T-cell (primary cell): ENCODE results near the gene RIMKLB. TPM values are rescaled to one million over a fixed set of nuclear protein-coding genes. Genes with fewer than 3 reads are reported as not detected.

Experiments
- ATAC-seq, 4 experiments: fragments of 200-7000 bp in 3 of 4; fragments of 150-1000 bp in 1 of 4; cut with Tn5 transposase; replicated peaks in 1 of 4; 1 replicate in 3 of 4; 2 replicates in 1 of 4; pipeline ENCODE4 v1.10.0; 2021; ENCODE audit warnings: moderate library complexity in 3 of 4, mild to moderate bottlenecking in 2 of 4, moderate number of reproducible peaks in 1 of 4
- CTCF ChIA-PET, 2 donors: fragments of 300-600 bp; sonication (Branson Sonifier 250); formaldehyde crosslinking; loops; one replicate each; lab custom pipeline; 2022; ENCODE audit warnings: antibody characterized with exemption in 2 of 2; lab: Charles Lee
- POLR2A ChIA-PET, 2 donors: fragments of 300-600 bp; sonication (Branson Sonifier 250); formaldehyde crosslinking; loops; one replicate each; lab custom pipeline; 2022; ENCODE audit warnings: antibody characterized with exemption in 2 of 2; lab: Charles Lee
- DNase-seq, 35 experiments: peaks; one replicate each; pipeline versions ENCODE4 v3.0.0 to v3.0.0-alpha.2; 2013 to 2023
- H3K27ac ChIP-seq: one replicate; pipeline ENCODE4 v1.5.1; 2013; ENCODE audit warnings: low read length
- H3K27me3 ChIP-seq, 2 experiments: replicated peaks in 1 of 2; 1 replicate in 1 of 2; 2 replicates in 1 of 2; pipeline versions ENCODE4 v1.6.1 to v1.7.0; 2013; ENCODE audit warnings: low read length in 1 of 2, mixed read lengths in 1 of 2; ENCODE audit not compliant: control insufficient read depth in 2 of 2, insufficient read depth in 2 of 2; ENCODE audit errors: extremely low read depth in 1 of 2
- H3K36me3 ChIP-seq, 2 donors: 1 replicate in 1 of 2; 2 replicates in 1 of 2; pipeline versions ENCODE4 v1.6.1 to v1.7.0; 2013; ENCODE audit warnings: low read length in 1 of 2; ENCODE audit not compliant: control insufficient read depth in 2 of 2, insufficient read depth in 1 of 2; ENCODE audit errors: extremely low read depth in 1 of 2
- H3K4me1 ChIP-seq, 2 experiments: 1 replicate in 1 of 2; 2 replicates in 1 of 2; pipeline versions ENCODE4 v1.6.1 to v1.7.0; 2013; ENCODE audit warnings: low read length in 2 of 2, mixed read lengths in 1 of 2; ENCODE audit not compliant: insufficient read depth in 2 of 2, control insufficient read depth in 1 of 2; ENCODE audit errors: extremely low read depth in 1 of 2
- H3K4me3 ChIP-seq, 2 donors: 1 replicate in 1 of 2; 2 replicates in 1 of 2; pipeline versions ENCODE4 v1.5.1 to v1.7.0; 2013; ENCODE audit warnings: mild to moderate bottlenecking in 2 of 2, low read length in 1 of 2, moderate library complexity in 1 of 2; ENCODE audit not compliant: control insufficient read depth in 1 of 2; ENCODE audit errors: extremely low read depth in 1 of 2
- H3K9me3 ChIP-seq: 2 replicates; pipeline ENCODE4 v1.7.0; 2013
- H3K27ac Mint-ChIP-seq, 2 donors: one replicate each; pipeline ENCODE4 v1.8.0; 2020 to 2021; ENCODE audit warnings: mild to moderate bottlenecking in 2 of 2, mixed read lengths in 2 of 2
- H3K27me3 Mint-ChIP-seq, 2 donors: one replicate each; pipeline ENCODE4 v1.8.0; 2021 to 2022; ENCODE audit warnings: mixed read lengths in 2 of 2
- H3K36me3 Mint-ChIP-seq: one replicate; pipeline ENCODE4 v1.8.0; 2021; ENCODE audit warnings: mixed read lengths
- H3K4me1 Mint-ChIP-seq, 3 donors: one replicate each; pipeline ENCODE4 v1.8.0; 2020 to 2022; ENCODE audit warnings: mixed read lengths in 3 of 3, mild to moderate bottlenecking in 1 of 3
- H3K4me3 Mint-ChIP-seq, 3 donors: one replicate each; pipeline ENCODE4 v1.8.0; 2020 to 2022; ENCODE audit warnings: mild to moderate bottlenecking in 3 of 3, mixed read lengths in 3 of 3, moderate library complexity in 3 of 3
- H3K9me3 Mint-ChIP-seq, 3 donors: one replicate each; pipeline ENCODE4 v1.8.0; 2020 to 2022; ENCODE audit warnings: mixed read lengths in 3 of 3
- WGBS: methylation state at CpG from one replicate; pipeline ENCODE4 v1.1.5; 2013; ENCODE audit warnings: missing lambda C conversion rate; ENCODE audit not compliant: insufficient coverage; 5-methylcytosine and 5-hydroxymethylcytosine counted together
- total RNA-seq, 35 experiments: library from RNA in 6 of 35; stranded (reverse) in 6 of 35; fragments of 120-200 nt in 1 of 35; gene quantifications; one replicate each; pipeline versions ENCODE4 v1.2.1 to v1.2.4 and lab custom pipeline; 2013 to 2026

The RIMKLB gene
- total RNA-seq, 5 donors from 2014 or later (not counting 1 experiment from before 2014, with no cell fraction given) = 14.3 to 28.0 (median 23.0) TPM

DNA sequence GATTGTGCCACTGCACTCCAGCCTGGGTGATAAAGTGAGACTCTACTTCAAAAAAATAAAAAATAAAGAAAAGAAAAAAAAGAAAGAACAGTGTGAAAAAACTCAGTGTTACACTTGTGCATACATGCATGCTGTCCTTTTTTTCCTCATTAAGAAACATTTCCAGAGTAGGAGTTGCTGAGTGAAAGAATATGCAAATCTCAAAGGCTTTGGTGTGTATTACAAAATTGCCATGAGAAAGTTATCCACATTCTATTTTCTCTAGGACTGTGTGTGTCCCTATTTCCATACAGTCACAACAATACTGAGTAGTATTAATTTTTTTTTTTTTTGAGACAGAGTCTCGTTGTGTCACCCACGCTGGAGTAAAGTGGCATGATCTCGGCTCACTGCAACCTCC is 123.8 kb downstream of the RIMKLB start:
- H3K4me1 Mint-ChIP-seq = no peaks in the 10 kb centered on the region
- ChIA-PET CTCF (no interaction called here), POLR2A (no interaction called here)
- Histone ChIP-seq H3K27me3 (peaks cover 0 to 3% of the 10 kb centered on the region in 2 experiments), H3K27ac (no peak overlapping the region), H3K4me1 (no peaks in the 10 kb centered on the region), H3K9me3 (no peaks in the 10 kb centered on the region), H3K36me3 (no peaks in the 10 kb centered on the region), H3K4me3 (no peak overlapping the region)
- DNase-seq (no peak), ATAC-seq (no peak)
- H3K4me3 Mint-ChIP-seq = no peak overlapping the region
- no peak overlapping the region for H3K27ac Mint-ChIP-seq
- no peaks in the 10 kb centered on the region for H3K27me3 Mint-ChIP-seq
- WGBS = no CpG with 5 or more reads among the region's 3 CpGs
- no peaks in the 10 kb centered on the region for H3K9me3 Mint-ChIP-seq
- no peaks in the 10 kb centered on the region for H3K36me3 Mint-ChIP-seq

DNA sequence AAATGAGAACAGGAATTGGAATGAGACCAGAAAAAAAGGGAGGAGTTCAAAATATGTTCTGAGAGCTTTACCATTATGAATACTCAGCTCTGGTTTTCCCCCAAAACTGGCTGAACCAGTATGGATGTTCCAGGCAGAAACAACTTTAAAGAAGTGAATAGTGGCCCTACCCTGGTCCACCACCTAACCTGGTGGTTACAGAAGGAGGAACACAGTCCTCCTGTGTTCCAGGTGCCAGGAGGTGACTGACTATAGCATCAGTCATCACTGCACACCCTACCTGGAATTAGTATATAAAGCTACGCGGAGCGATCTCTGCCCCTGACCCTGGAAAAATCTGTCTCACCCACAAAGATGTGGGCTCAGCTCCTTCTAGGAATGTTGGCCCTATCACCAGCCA is 124.5 kb downstream of the RIMKLB start, which contains the start of gene A2ML1:
TSS of gene A2ML1 (plus strand) at position 324 of the 400 bp plus-strand sequence. CDS start at position 355, 31 bp downstream.
- Histone ChIP-seq H3K4me1 (no peaks in the 10 kb centered on the region), H3K27ac (no peak within 1 kb of the TSS), H3K9me3 (no peaks in the 10 kb centered on the region), H3K4me3 (no peak within 1 kb of the TSS), H3K27me3 (peaks cover 0 to 8% of the 10 kb centered on the region in 2 experiments), H3K36me3 (no peaks in the 10 kb centered on the region)
- WGBS = 94% methylated on average over 3 of the region's 3 CpGs
- Mint-ChIP-seq H3K36me3 (no peaks in the 10 kb centered on the region), H3K9me3 (no peaks in the 10 kb centered on the region), H3K27me3 (peaks cover 2 to 4% of the 10 kb centered on the region in 2 donors), H3K4me1 (no peaks in the 10 kb centered on the region), H3K4me3 (no peak within 1 kb of the TSS), H3K27ac (no peak within 1 kb of the TSS)
- ChIA-PET POLR2A (no interaction called here), CTCF (no interaction called here)
- DNase-seq (no peak), ATAC-seq (no peak)

DNA sequence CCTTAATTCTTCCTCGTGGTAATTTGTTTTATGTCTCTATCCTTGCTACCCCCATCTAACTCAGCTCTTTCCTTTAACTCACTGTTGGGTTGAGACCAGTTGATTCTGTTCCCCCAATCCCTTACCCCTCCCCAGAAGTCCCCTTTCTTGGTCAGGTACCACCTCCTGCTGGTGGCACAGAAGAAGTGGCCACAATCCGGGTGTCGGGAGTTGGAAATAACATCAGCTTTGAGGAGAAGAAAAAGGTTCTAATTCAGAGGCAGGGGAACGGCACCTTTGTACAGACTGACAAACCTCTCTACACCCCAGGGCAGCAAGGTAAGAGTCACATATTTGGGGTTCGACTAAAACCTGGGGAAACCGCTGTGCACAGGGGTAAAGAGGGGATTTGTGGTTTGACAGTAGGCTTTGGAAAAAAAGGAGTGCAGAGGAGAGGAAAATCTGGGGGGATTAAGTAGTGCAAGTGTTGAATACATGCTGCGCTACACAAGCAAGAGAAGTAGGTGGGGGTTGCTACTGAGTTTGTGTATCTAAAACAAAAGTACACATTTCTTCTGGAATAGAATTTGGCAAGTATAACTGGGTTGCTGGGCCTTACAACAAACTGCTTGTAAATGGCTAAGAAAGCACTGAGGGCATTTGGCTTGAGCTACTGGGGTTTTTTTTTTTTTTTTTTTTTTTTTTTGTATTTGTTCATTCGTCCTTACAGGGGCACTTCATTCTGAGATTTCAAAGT is 125.9 kb downstream of the RIMKLB start:
- Mint-ChIP-seq H3K4me1 (no peaks in the 10 kb centered on the region), H3K9me3 (no peaks in the 10 kb centered on the region), H3K36me3 (no peaks in the 10 kb centered on the region), H3K27me3 (peaks cover 4% of the 10 kb centered on the region in 2 donors), H3K4me3 (no peak overlapping the region), H3K27ac (no peak overlapping the region)
- H3K36me3 ChIP-seq = no peaks in the 10 kb centered on the region
- ChIA-PET POLR2A (interaction anchor here in 1 of 2 donors (0.6 kb wide), 1 partner anchor 10 kb away, joined by 3 read pairs; no protein-coding TSS in a partner anchor), CTCF (interaction anchor here in 1 of 2 donors (0.5 to 0.7 kb wide), 2 partner anchors 279 to 1065 kb away, joined by 3 to 5 read pairs; no protein-coding TSS in a partner anchor)
- H3K4me3 ChIP-seq = no peak overlapping the region
- peaks cover 0 to 12% of the 10 kb centered on the region in 2 experiments for H3K27me3 ChIP-seq
- no peaks in the 10 kb centered on the region for H3K9me3 ChIP-seq
- H3K27ac ChIP-seq = no peak overlapping the region
- ATAC-seq = no peak
- H3K4me1 ChIP-seq = no peaks in the 10 kb centered on the region
- WGBS = 58% methylated on average over 2 of the region's 8 CpGs
- DNase-seq = peak in 2 of 35 experiments; percentile 2 to 17

DNA sequence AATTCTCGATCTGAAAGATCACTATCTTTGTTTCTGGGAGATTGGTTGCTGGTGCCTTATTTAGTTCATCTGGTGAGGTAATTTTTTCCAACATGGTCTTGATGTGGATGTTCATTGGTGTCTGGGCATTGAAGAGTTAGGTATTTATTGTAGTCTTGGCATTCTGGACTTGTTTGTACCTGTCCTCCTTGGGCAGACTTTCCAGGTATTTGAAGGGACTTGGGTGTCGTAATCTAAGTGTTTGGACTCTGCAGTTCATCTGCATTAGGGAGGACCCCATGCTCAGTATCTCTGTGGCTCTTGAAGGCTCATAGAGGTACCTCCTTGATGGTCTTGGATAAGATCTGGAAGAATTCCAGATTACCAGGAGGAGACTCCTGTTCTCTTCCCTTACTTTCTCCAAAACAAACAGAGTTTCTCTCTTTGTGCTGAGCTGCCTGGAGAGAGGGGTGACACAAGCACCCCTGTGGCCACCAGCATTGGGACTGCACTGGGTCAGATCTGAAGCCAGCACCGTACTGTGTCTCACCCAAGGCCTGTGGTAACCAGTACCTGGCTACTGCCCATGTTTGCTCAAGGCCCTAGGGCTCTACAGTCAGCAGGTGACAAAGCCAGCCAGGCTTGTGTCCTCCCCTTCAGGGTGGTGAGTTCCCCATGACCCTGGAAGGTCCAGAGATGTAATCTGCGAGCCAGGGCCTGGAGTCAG is 129.9 kb downstream of the RIMKLB start:
- peaks cover 0 to 14% of the 10 kb centered on the region in 2 experiments for H3K27me3 ChIP-seq

DNA sequence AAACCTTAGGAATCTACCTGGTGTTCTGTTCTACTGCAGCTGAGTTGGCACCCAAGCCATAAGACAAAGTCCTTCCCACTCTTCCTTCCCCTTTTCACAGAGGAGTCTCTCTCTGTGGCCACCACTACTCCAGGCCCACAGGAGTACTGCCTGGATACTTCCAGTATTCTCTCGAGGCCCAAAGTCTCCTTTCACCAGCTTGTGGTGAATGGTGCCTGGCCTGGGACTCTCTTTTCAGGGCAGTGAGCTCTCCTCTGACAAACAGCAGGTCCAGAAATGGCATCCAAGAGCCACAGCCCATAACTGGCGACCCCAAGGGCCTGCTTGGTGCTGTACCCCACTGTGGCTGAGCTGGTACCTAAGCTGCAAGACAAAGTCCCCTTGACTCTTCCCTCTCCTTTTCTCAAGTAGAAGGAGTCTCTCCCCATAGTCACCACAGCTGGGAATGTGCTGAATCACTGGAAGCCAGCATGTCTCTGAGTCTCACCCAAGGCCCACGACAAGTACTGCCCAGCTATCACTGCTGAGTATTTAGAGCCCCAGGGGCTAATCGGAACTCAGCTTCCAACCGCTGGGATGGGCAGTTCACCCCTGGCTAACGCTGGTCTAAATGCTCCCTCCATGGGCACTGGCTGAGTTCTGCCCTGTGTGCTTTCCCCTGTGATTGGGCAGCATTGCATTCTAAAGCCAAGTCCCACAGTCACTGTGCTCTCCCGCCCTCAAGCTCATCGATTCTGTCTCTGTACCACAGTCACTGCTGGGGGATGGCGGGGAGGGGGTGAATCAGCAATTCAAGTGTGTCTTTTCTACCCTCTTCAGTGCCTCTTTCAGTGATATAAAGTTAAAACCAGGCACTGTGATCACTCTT is 130.7 kb downstream of the RIMKLB start:
- ATAC-seq = no peak
- Mint-ChIP-seq H3K36me3 (no peaks in the 10 kb centered on the region), H3K4me1 (no peaks in the 10 kb centered on the region), H3K9me3 (no peaks in the 10 kb centered on the region), H3K27ac (no peak overlapping the region), H3K27me3 (peaks cover 4 to 5% of the 10 kb centered on the region in 2 donors), H3K4me3 (no peak overlapping the region)
- Histone ChIP-seq H3K27ac (no peak overlapping the region), H3K4me3 (no peak overlapping the region), H3K4me1 (no peaks in the 10 kb centered on the region), H3K27me3 (peaks cover 0 to 14% of the 10 kb centered on the region in 2 experiments), H3K36me3 (no peaks in the 10 kb centered on the region), H3K9me3 (no peaks in the 10 kb centered on the region)
- 79% methylated on average over 8 of the region's 9 CpGs for WGBS
- no peak for DNase-seq
- ChIA-PET POLR2A (interaction anchor here in 1 of 2 donors (0.6 kb wide), 1 partner anchor 998 kb away, joined by 3 read pairs; no protein-coding TSS in a partner anchor), CTCF (interaction anchor here in 1 of 2 donors (1.0 kb wide), 1 partner anchor 28 kb away, joined by 3 read pairs; no protein-coding TSS in a partner anchor)

More for the DNA sequence above, 129.9 kb downstream of the RIMKLB start:
- Mint-ChIP-seq H3K9me3 (no peaks in the 10 kb centered on the region), H3K4me1 (no peaks in the 10 kb centered on the region), H3K4me3 (no peak overlapping the region), H3K36me3 (no peaks in the 10 kb centered on the region), H3K27me3 (peaks cover 4% of the 10 kb centered on the region in 2 donors), H3K27ac (no peak overlapping the region)
- CTCF ChIA-PET = interaction anchor here in 1 of 2 donors (1.0 kb wide), 1 partner anchor 29 kb away, joined by 3 read pairs; no protein-coding TSS in a partner anchor
- ATAC-seq (no peak), DNase-seq (no peak)
- H3K27ac ChIP-seq = no peak overlapping the region
- no peaks in the 10 kb centered on the region for H3K36me3 ChIP-seq
- no peak overlapping the region for H3K4me3 ChIP-seq
- no peaks in the 10 kb centered on the region for H3K9me3 ChIP-seq
- 68% methylated on average over 3 of the region's 4 CpGs for WGBS
- no peaks in the 10 kb centered on the region for H3K4me1 ChIP-seq
- POLR2A ChIA-PET = no interaction called here

DNA sequence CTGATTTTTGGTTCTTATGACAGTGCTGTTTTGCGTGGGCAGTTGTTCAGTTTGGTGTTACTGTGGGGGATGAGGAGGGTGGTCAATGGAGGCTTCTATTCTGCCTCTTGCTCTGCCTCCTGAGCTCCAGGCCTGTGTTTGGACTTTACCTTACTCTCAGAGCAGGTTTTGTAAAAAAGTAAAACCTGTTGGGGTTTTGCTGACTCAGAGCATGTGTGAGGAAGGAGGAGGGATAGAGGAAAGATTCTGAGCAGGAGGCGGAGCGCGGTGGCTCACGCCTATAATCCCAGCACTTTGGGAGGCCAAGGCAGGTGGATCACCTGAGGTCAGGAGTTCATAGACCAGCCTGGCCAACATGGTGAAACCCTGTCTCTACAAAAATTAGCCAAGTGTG is 131.3 kb downstream of the RIMKLB start:
- H3K27me3 Mint-ChIP-seq = peaks cover 4 to 5% of the 10 kb centered on the region in 2 donors
- no peak overlapping the region for H3K4me3 ChIP-seq
- no peaks in the 10 kb centered on the region for H3K9me3 ChIP-seq
- ATAC-seq (no peak), DNase-seq (no peak)
- no peaks in the 10 kb centered on the region for H3K9me3 Mint-ChIP-seq
- no peaks in the 10 kb centered on the region for H3K36me3 Mint-ChIP-seq
- H3K4me1 ChIP-seq = no peaks in the 10 kb centered on the region
- H3K4me1 Mint-ChIP-seq = no peaks in the 10 kb centered on the region
- ChIA-PET CTCF (no interaction called here), POLR2A (no interaction called here)
- no peak overlapping the region for H3K27ac Mint-ChIP-seq
- H3K27ac ChIP-seq = no peak overlapping the region
- H3K27me3 ChIP-seq = peaks cover 0 to 14% of the 10 kb centered on the region in 2 experiments
- 78% methylated on average over 5 of the region's 5 CpGs for WGBS
- no peaks in the 10 kb centered on the region for H3K36me3 ChIP-seq
- no peak overlapping the region for H3K4me3 Mint-ChIP-seq
